Psoas muscle (tissue), 8 donors: ENCODE results near the gene PRDM7. TPM values are rescaled to one million over a fixed set of nuclear protein-coding genes. Genes with fewer than 3 reads are reported as not detected.

Experiments
- ATAC-seq, 4 donors: fragments of 200-7000 bp; cut with Tn5 transposase; one replicate each; pipeline ENCODE4 v1.9.1; 2020; ENCODE audit warnings: moderate library complexity in 3 of 4, mild to moderate bottlenecking in 2 of 4
- DNase-seq, 2 donors: peaks; one replicate each; pipeline ENCODE4 v3.0.0-alpha.2; 2020
- H3K27ac ChIP-seq: fragments of 200-600 bp; one replicate; pipeline ENCODE4 v1.8.0; 2022
- H3K27me3 ChIP-seq, 3 donors: fragments of 200-600 bp in 1 of 3; one replicate each; pipeline versions ENCODE4 v1.6.1 to v1.8.0; 2013 to 2022; ENCODE audit warnings: low read length in 2 of 3, mild to moderate bottlenecking in 2 of 3, moderate library complexity in 1 of 3; ENCODE audit not compliant: insufficient read depth in 3 of 3
- H3K36me3 ChIP-seq, 2 donors: fragments of 200-600 bp in 1 of 2; one replicate each; pipeline versions ENCODE4 v1.6.1 to v1.8.0; 2013 to 2022; ENCODE audit warnings: low read depth in 1 of 2, mild to moderate bottlenecking in 1 of 2, moderate library complexity in 1 of 2; ENCODE audit not compliant: insufficient read depth in 1 of 2
- H3K4me1 ChIP-seq: fragments of 200-600 bp; one replicate; pipeline ENCODE4 v1.8.0; 2022
- H3K4me3 ChIP-seq: fragments of 200-600 bp; one replicate; pipeline ENCODE4 v1.8.0; 2022; ENCODE audit warnings: mild to moderate bottlenecking
- H3K9me3 ChIP-seq: fragments of 200-600 bp; one replicate; pipeline ENCODE4 v1.8.0; 2022
- CTCF ChIP-seq: fragments of 200-600 bp; IDR thresholded peaks from one replicate; pipeline ENCODE4 v1.8.0; 2022; ENCODE audit warnings: antibody characterized with exemption
- WGBS, 3 donors: extraction: QIAGEN DNeasy Blood & Tissue Kit; methylation state at CpG; one replicate each; pipeline versions ENCODE4 v1.1.6 to v1.1.7; 2013; 5-methylcytosine and 5-hydroxymethylcytosine counted together
- intact Hi-C, 2 donors: fragments of 100-400 bp; cut with DNase I; formaldehyde crosslinking; loops; one replicate each; pipeline versions ENCODE4 v1.11.0 to v1.14.2; 2022
- polyA plus RNA-seq, 3 donors: library from polyadenylated mRNA; stranded (reverse); fragments of 200-250 nt; gene quantifications; one replicate each; pipeline ENCODE4 v1.2.3, GENCODE V29; 2013
- total RNA-seq, 4 donors: library from RNA; stranded (reverse); fragmentation: NEBNext Ultra II Directional in 2 of 4; extraction: Animal tissue kit (Norgen Biotek cat#: 25700) in 2 of 4; gene quantifications; one replicate each; pipeline versions ENCODE4 v1.2.1 to v1.2.4, GENCODE V29; 2021 to 2023
- donor health status: healthy with polysubstance abuse.
- donor health status: DM: no; HTN: no; CAD: no; lungs with moderate emphysema.
- donor health status: Bipolar disorder and iron deficiency.
- donor health status: healthy.
- donor health status: DM: yes; HTN: yes; CAD: no.
- donor health status: DM: no; HTN: no; CAD: no.
- donor health status: DM: no; HTN: no; CAD: no.
- donor health status: DM: yes; HTN: yes; CAD: no.

The PRDM7 gene
- total and polyA plus RNA-seq, 7 donors, result not detected

- WGBS, 3 donors, result 76 to 81% (median 76%) methylated on average over 4 of the region's 4 CpGs
Measured at GRCh38 chr16:90055371-90055770, 21.8 kb downstream of the PRDM7 start.

GRCh38 chr16:90054554-90054953, 22.6 kb downstream of the PRDM7 start:
- peaks cover 0 to 4% (median 0%) of the 10 kb centered on the region in 3 donors for H3K27me3 ChIP-seq
- no peaks in the 10 kb centered on the region for H3K36me3 ChIP-seq
- no peaks in the 10 kb centered on the region for H3K9me3 ChIP-seq
- no peak for TF ChIP-seq CTCF
- no peak overlapping the region for H3K4me3 ChIP-seq
- intact Hi-C loops, result no loop called here
- DNase-seq, result no peak
- no peak for ATAC-seq
- H3K27ac ChIP-seq, result no peak overlapping the region
- 44 to 53% (median 49%) methylated on average over 4 of the region's 4 CpGs for WGBS, 3 donors
- no peaks in the 10 kb centered on the region for H3K4me1 ChIP-seq

More at GRCh38 chr16:90055371-90055770, 21.8 kb downstream of the PRDM7 start:
- Histone ChIP-seq H3K27me3 (peaks cover 0 to 4% (median 0%) of the 10 kb centered on the region in 3 donors), H3K36me3 (no peaks in the 10 kb centered on the region), H3K4me1 (no peaks in the 10 kb centered on the region), H3K27ac (no peak overlapping the region), H3K4me3 (no peak overlapping the region), H3K9me3 (no peaks in the 10 kb centered on the region)
- intact Hi-C loops, result no loop called here
- no peak for TF ChIP-seq CTCF
- no peak for ATAC-seq
- no peak for DNase-seq

- Histone ChIP-seq H3K9me3 (no peaks in the 10 kb centered on the region), H3K27me3 (peaks cover 0 to 4% (median 0%) of the 10 kb centered on the region in 3 donors), H3K36me3 (no peaks in the 10 kb centered on the region), H3K4me3 (no peak overlapping the region), H3K4me1 (no peaks in the 10 kb centered on the region), H3K27ac (no peak overlapping the region)
- no peak for TF ChIP-seq CTCF
- DNase-seq (no peak), ATAC-seq (no peak)
- intact Hi-C loops, result no loop called here
- WGBS, 3 donors, result 60 to 65% (median 61%) methylated on average over 1 of the region's 1 CpG
Measured at GRCh38 chr16:90053902-90054500, 23.1 kb downstream of the PRDM7 start.

GRCh38 chr16:90050969-90051368, 26.2 kb downstream of the PRDM7 start:
- DNase-seq (no peak), ATAC-seq (no peak)
- no peak overlapping the region for H3K4me3 ChIP-seq
- intact Hi-C loops, result no loop called here
- H3K36me3 ChIP-seq, result no peaks in the 10 kb centered on the region
- WGBS, 3 donors, result 78 to 90% (median 80%) methylated on average over 10 of the region's 10 CpGs
- TF ChIP-seq CTCF, result no peak
- H3K4me1 ChIP-seq, result peaks cover 10% of the 10 kb centered on the region
- H3K9me3 ChIP-seq, result no peaks in the 10 kb centered on the region
- no peaks in the 10 kb centered on the region for H3K27me3 ChIP-seq
- H3K27ac ChIP-seq, result no peak overlapping the region
